Kidney epithelial cell (primary cell): ENCODE results near the gene PPP2R3C. TPM values are rescaled to one million over a fixed set of nuclear protein-coding genes. Genes with fewer than 3 reads are reported as not detected.

Experiments
- DNase-seq: peaks from one replicate; pipeline ENCODE4 v3.0.0-alpha.2; 2010; ENCODE audit warnings: low read depth
- H3K27me3 ChIP-seq: 2 replicates; pipeline ENCODE4 v1.6.0; 2011; ENCODE audit warnings: low read length; ENCODE audit not compliant: control insufficient read depth, insufficient read depth
- H3K36me3 ChIP-seq: 2 replicates; pipeline ENCODE4 v1.5.1; 2011; ENCODE audit warnings: low read length; ENCODE audit not compliant: control insufficient read depth, insufficient read depth
- H3K4me3 ChIP-seq: 2 replicates; pipeline ENCODE4 v1.5.1; 2011; ENCODE audit warnings: low read depth, mild to moderate bottlenecking, control low read depth, low read length
- total RNA-seq: library from RNA; depleted of rRNA; stranded (reverse); fragments of >200 nt; gene quantifications from 2 replicates; pipeline ENCODE4 v1.2.3, GENCODE V29; 2015
- TF ChIP-seq, protein P1 (sequence below): IDR thresholded peaks from 2 replicates; pipeline ENCODE4 v1.5.1; 2011; ENCODE audit warnings: mild to moderate bottlenecking, moderate library complexity, low read length, control low read depth, inconsistent platforms; ENCODE audit not compliant: insufficient read depth, poor library complexity, severe bottlenecking

Gene PPP2R3C
- total RNA-seq, 1 donor from 2014 or later: 39.4 TPM

DNA sequence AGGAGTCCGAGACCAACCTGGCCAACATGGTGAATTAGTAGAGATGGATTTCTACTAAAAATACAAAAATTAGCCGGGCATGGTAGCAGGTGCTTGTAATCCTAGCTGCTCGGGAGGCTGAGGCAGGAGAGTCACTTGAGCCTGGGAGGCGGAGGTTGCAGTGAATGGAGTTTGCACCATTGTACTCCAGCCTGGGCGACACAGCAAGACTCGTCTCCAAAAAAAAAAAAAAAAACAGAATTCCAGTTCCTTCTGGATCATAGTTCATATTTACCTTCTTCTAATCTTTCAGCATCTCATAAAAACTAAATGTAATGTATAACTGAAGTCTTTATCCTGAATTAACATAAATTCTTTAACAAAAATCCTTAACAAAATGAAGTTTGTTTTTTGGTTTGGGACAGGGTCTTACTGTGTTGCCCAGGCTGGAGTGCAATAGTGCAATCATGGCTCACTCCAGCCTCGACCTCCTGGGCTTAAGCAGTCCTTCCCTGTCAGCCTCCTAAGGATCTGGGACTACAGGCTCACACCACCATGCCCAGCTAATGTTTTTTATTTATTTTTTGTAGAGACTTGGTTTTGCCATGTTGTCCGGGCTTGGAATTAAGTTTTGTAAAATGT lies 38.1 kb downstream of the PPP2R3C start:
- Histone ChIP-seq H3K27me3 (no peaks in the 10 kb centered on the region), H3K36me3 (no peaks in the 10 kb centered on the region), H3K4me3 (no peak overlapping the region)
- DNase-seq: no peak
- TF ChIP-seq, protein P1, sequence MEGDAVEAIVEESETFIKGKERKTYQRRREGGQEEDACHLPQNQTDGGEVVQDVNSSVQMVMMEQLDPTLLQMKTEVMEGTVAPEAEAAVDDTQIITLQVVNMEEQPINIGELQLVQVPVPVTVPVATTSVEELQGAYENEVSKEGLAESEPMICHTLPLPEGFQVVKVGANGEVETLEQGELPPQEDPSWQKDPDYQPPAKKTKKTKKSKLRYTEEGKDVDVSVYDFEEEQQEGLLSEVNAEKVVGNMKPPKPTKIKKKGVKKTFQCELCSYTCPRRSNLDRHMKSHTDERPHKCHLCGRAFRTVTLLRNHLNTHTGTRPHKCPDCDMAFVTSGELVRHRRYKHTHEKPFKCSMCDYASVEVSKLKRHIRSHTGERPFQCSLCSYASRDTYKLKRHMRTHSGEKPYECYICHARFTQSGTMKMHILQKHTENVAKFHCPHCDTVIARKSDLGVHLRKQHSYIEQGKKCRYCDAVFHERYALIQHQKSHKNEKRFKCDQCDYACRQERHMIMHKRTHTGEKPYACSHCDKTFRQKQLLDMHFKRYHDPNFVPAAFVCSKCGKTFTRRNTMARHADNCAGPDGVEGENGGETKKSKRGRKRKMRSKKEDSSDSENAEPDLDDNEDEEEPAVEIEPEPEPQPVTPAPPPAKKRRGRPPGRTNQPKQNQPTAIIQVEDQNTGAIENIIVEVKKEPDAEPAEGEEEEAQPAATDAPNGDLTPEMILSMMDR: no peak

DNA sequence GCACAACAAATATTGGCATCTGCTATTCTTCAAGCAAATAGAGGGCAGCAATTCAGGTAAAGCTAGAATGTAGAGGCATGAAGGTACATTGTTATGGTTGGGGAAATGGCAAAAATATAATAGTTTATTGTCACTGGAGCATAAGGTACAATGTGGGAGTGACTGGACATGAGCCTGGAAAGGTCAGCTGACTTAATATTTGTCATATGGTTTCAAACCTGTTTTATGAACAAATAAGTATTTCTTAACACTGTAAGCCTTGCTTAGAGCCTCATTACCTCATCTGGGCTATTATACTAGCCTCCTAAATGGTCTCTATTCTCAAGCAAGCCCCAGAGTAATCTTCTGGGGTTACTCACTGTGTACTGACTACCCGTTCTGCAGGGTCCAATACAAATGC lies 42.0 kb downstream of the PPP2R3C start:
- TF ChIP-seq, protein P1: no peak
- Histone ChIP-seq H3K36me3 (no peaks in the 10 kb centered on the region), H3K4me3 (no peak overlapping the region), H3K27me3 (no peaks in the 10 kb centered on the region)
- no peak for DNase-seq

DNA sequence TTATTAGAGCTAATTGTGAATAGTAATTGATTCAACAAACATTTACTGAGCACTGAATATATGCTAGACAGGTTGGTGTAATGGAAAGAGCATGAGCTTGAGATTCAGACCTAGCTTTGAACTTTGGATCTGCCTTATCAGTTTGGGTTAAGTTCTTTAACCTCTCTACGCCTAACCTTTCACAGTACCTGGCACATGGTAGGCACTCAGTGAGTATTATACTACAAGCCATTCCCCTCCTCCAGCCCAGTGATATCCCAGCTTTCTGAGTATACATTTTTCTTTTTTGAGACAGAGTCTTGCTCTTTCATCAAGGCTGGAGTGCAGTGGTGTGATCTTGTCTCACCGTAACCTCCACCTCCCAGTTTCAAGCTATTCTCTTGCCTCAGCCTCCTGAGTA lies 43.7 kb downstream of the PPP2R3C start:
- no peak for DNase-seq
- TF ChIP-seq, protein P1: no peak
- H3K36me3 ChIP-seq: no peaks in the 10 kb centered on the region
- no peaks in the 10 kb centered on the region for H3K27me3 ChIP-seq
- H3K4me3 ChIP-seq: no peak overlapping the region

DNA sequence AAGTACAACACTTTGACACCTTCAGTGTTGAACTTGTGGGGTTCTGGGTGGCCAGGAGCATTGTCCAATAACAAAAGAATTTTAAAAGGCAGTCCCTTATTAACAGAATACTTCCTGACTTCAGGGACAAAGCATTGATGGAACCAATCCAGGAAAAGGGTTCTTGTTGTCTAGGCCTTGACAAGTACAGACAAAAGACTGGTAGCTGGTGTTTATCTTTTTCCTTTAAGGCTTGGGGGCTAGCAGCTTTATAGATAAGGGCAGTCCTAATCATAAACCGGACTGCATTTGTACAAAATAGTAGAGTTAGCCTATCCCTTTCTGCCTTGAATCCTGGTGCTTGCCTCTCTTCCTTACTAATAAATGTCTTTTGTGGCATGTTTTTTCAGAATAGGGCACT lies 48.3 kb downstream of the PPP2R3C start:
- DNase-seq: no peak
- Histone ChIP-seq H3K27me3 (no peaks in the 10 kb centered on the region), H3K36me3 (no peaks in the 10 kb centered on the region), H3K4me3 (no peak overlapping the region)
- TF ChIP-seq, protein P1: no peak

DNA sequence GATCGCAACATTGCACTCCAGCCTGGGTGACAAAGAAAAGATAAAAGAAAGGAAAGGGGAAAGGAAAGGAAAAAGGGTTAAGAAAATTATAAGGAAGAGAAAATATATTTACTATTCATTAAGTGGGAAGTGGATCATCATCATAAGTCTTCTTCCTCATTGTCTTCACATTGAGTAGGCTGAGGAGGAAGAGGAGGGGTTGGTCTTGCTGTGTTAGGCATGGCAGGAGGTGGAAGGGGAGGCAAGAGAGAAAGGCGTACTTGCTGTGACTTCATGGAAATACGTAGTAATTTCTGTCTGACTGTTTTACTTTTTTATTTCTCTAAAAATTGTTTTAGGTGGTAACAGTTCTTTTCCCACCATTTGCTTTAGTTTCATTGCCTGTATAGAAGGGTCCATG lies 49.6 kb downstream of the PPP2R3C start:
- Histone ChIP-seq H3K4me3 (no peak overlapping the region), H3K27me3 (no peaks in the 10 kb centered on the region), H3K36me3 (no peaks in the 10 kb centered on the region)
- DNase-seq: no peak
- TF ChIP-seq, protein P1: no peak
